H1 (cell line): ENCODE data around the gene TINAGL1. TPM values are rescaled to one million over a fixed set of nuclear protein-coding genes. Genes with fewer than 3 reads are reported as not detected.

Experiments
- CTCF ChIA-PET: fragments of 300-600 bp; sonication (Branson Sonifier 250); formaldehyde crosslinking; loops from one replicate; lab custom pipeline; 2021; ENCODE audit not compliant: partially characterized antibody; lab: Charles Lee
- POLR2A ChIA-PET: fragments of 300-600 bp; sonication (Branson Sonifier 250); formaldehyde crosslinking; loops from one replicate; lab custom pipeline; 2021; ENCODE audit warnings: inconsistent platforms; ENCODE audit not compliant: partially characterized antibody; lab: Charles Lee
- DNase-seq, 2 experiments: peaks; one replicate each; pipeline versions ENCODE4 v3.0.0 to v3.0.0-alpha.2; 2010 to 2022; ENCODE audit warnings: low spot score in 2 of 2, low read depth in 1 of 2, mixed read lengths in 1 of 2
- FAIRE-seq: peaks from 2 replicates; lab custom pipeline; 2011; peaks lifted over from hg19 to GRCh38; lab: Jason Lieb, UNC
- H2AFZ ChIP-seq: 2 replicates; pipeline ENCODE4 v1.8.1; 2012; ENCODE audit warnings: low read length, inconsistent platforms
- H2AK5ac ChIP-seq: 2 replicates; pipeline ENCODE4 v1.6.1; 2013; ENCODE audit warnings: low read depth, low read length
- H2BK120ac ChIP-seq: replicated peaks from 2 replicates; pipeline ENCODE3; 2013; ENCODE audit warnings: low read depth, low read length, inconsistent platforms
- H2BK12ac ChIP-seq: 2 replicates; pipeline ENCODE4 v1.6.1; 2013; ENCODE audit warnings: low read depth, low read length
- H2BK15ac ChIP-seq: 2 replicates; pipeline ENCODE4 v1.6.1; 2013; ENCODE audit warnings: low read length
- H2BK20ac ChIP-seq: 2 replicates; pipeline ENCODE4 v1.6.1; 2013; ENCODE audit warnings: low read length
- H2BK5ac ChIP-seq: 2 replicates; pipeline ENCODE4 v1.6.1; 2013; ENCODE audit warnings: low read depth, low read length
- H3K14ac ChIP-seq: 2 replicates; pipeline ENCODE4 v1.6.1; 2013; ENCODE audit warnings: inconsistent platforms; ENCODE audit not compliant: insufficient read length
- H3K18ac ChIP-seq: 2 replicates; pipeline ENCODE4 v1.6.1; 2013; ENCODE audit warnings: low read length; ENCODE audit errors: extremely low read depth
- H3K23ac ChIP-seq: 2 replicates; pipeline ENCODE4 v1.6.1; 2013; ENCODE audit warnings: inconsistent platforms; ENCODE audit not compliant: insufficient read length
- H3K23me2 ChIP-seq: 2 replicates; pipeline ENCODE4 v1.6.1; 2013; ENCODE audit warnings: low read depth, low read length
- H3K27ac ChIP-seq: 2 replicates; pipeline ENCODE4 v1.6.1; 2011; ENCODE audit warnings: low read depth, low read length, inconsistent platforms
- H3K27me3 ChIP-seq, 4 experiments: replicated peaks in 1 of 4; 1 replicate in 1 of 4; 2 replicates in 3 of 4; pipeline versions ENCODE4 v1.6.1 to v1.8.1; 2011 to 2013; ENCODE audit warnings: low read length in 3 of 4, mild to moderate bottlenecking in 3 of 4, inconsistent platforms in 2 of 4, mixed read lengths in 2 of 4, moderate library complexity in 1 of 4; ENCODE audit not compliant: control insufficient read depth in 3 of 4, insufficient read depth in 3 of 4; ENCODE audit errors: extremely low read depth in 1 of 4
- H3K36me3 ChIP-seq, 4 experiments: 2 replicates each; pipeline versions ENCODE4 v1.6.1 to v1.8.1; 2011 to 2013; ENCODE audit warnings: mild to moderate bottlenecking in 4 of 4, low read length in 3 of 4, moderate library complexity in 2 of 4, control low read depth in 1 of 4, inconsistent platforms in 1 of 4; ENCODE audit not compliant: insufficient read depth in 4 of 4, control insufficient read depth in 2 of 4
- H3K4ac ChIP-seq: replicated peaks from 2 replicates; pipeline ENCODE3; 2013; ENCODE audit warnings: low read length, low read depth, mixed read lengths, inconsistent platforms; ENCODE audit not compliant: insufficient read length
- H3K4me1 ChIP-seq, 4 experiments: replicated peaks in 1 of 4; 1 replicate in 1 of 4; 2 replicates in 3 of 4; pipeline versions ENCODE4 v1.6.1 to v1.8.1; 2011 to 2013; ENCODE audit warnings: low read length in 3 of 4, inconsistent platforms in 2 of 4, mixed read lengths in 1 of 4; ENCODE audit not compliant: insufficient read depth in 4 of 4, control insufficient read depth in 3 of 4
- H3K4me2 ChIP-seq, 2 experiments: 2 replicates each; pipeline versions ENCODE4 v1.6.1 to v1.8.1; 2011 to 2013; ENCODE audit warnings: low read depth in 2 of 2, low read length in 2 of 2, control low read depth in 1 of 2, inconsistent platforms in 1 of 2, mild to moderate bottlenecking in 1 of 2; ENCODE audit not compliant: insufficient read depth in 1 of 2
- H3K4me3 ChIP-seq, 4 experiments: fragments of 200-600, 300-600 bp in 1 of 4; sonication (generic), shearing (Covaris generic), sonication (Bioruptor Twin) in 1 of 4; 2 replicates each; pipeline versions ENCODE4 v1.5.1 to v1.8.1; 2011 to 2016; ENCODE audit warnings: low read length in 4 of 4, low read depth in 3 of 4, control low read depth in 2 of 4, inconsistent platforms in 2 of 4, mild to moderate bottlenecking in 2 of 4, mixed read lengths in 1 of 4, moderate library complexity in 1 of 4; ENCODE audit not compliant: insufficient read depth in 2 of 4; ENCODE audit errors: extremely low read depth in 1 of 4
- H3K56ac ChIP-seq: replicated peaks from 2 replicates; pipeline ENCODE3; 2013; ENCODE audit warnings: low read depth, mild to moderate bottlenecking, mixed read lengths, low read length, inconsistent platforms; ENCODE audit not compliant: insufficient read length
- H3K79me1 ChIP-seq: 2 replicates; pipeline ENCODE4 v1.6.1; 2013; ENCODE audit warnings: low read depth, low read length, control low read depth
- H3K79me2 ChIP-seq, 2 experiments: 2 replicates each; pipeline versions ENCODE4 v1.6.1 to v1.8.1; 2012 to 2013; ENCODE audit warnings: low read length in 2 of 2, mild to moderate bottlenecking in 2 of 2, inconsistent platforms in 1 of 2; ENCODE audit not compliant: insufficient read depth in 2 of 2, control insufficient read depth in 1 of 2
- H3K9ac ChIP-seq, 4 experiments: replicated peaks in 1 of 4; 1 replicate in 1 of 4; 2 replicates in 3 of 4; pipeline versions ENCODE4 v1.6.1 to v1.8.1; 2011 to 2013; ENCODE audit warnings: low read depth in 3 of 4, low read length in 3 of 4, control low read depth in 2 of 4, mild to moderate bottlenecking in 2 of 4, moderate library complexity in 2 of 4, inconsistent platforms in 1 of 4; ENCODE audit errors: extremely low read depth in 1 of 4
- H3K9me3 ChIP-seq, 2 experiments: 2 replicates each; pipeline versions ENCODE4 v1.6.1 to v1.8.1; 2012 to 2013; ENCODE audit warnings: mild to moderate bottlenecking in 2 of 2, moderate library complexity in 2 of 2, control low read depth in 1 of 2, inconsistent platforms in 1 of 2, low read depth in 1 of 2, low read length in 1 of 2, mixed read lengths in 1 of 2; ENCODE audit not compliant: insufficient read depth in 2 of 2
- H4K20me1 ChIP-seq, 2 experiments: replicated peaks in 1 of 2; 2 replicates each; pipeline versions ENCODE3 to v1.8.1; 2011 to 2013; ENCODE audit warnings: inconsistent platforms in 2 of 2, low read length in 2 of 2, mild to moderate bottlenecking in 1 of 2; ENCODE audit not compliant: insufficient read depth in 2 of 2, control insufficient read depth in 1 of 2
- H4K5ac ChIP-seq: 2 replicates; pipeline ENCODE4 v1.6.1; 2013; ENCODE audit warnings: low read length, low read depth, mixed read lengths, inconsistent platforms; ENCODE audit not compliant: insufficient read length
- H4K8ac ChIP-seq: 2 replicates; pipeline ENCODE4 v1.8.0; 2013; ENCODE audit warnings: mild to moderate bottlenecking, moderate library complexity, low read length, inconsistent platforms; ENCODE audit not compliant: insufficient read depth; ENCODE audit errors: extremely low read depth
- H4K91ac ChIP-seq: replicated peaks from 2 replicates; pipeline ENCODE3; 2013; ENCODE audit warnings: low read length, mixed read lengths, inconsistent platforms; ENCODE audit not compliant: insufficient read length
- ATF3 ChIP-seq: IDR thresholded peaks from 2 replicates; pipeline ENCODE4 v1.6.1; 2011; ENCODE audit warnings: low read depth, mild to moderate bottlenecking, low read length; ENCODE audit not compliant: insufficient read depth
- CBX5 ChIP-seq: fragments of 300-800, 300-1000 bp; sonication (generic); IDR thresholded peaks from 2 replicates; pipeline ENCODE4 v1.7.1; 2016; ENCODE audit warnings: antibody characterized with exemption, low read length, low read depth
- WGBS, 2 experiments: shearing (Covaris generic) in 1 of 2; methylation state at CpG; one replicate each; pipeline versions ENCODE4 v1.1.6 to v1.1.7; 2013 to 2015; ENCODE audit warnings: low lambda C conversion rate in 2 of 2, mixed read lengths in 2 of 2, inconsistent platforms in 1 of 2, low coverage in 1 of 2, missing lambda C conversion rate in 1 of 2; ENCODE audit not compliant: insufficient replicate concordance in 2 of 2, insufficient coverage in 1 of 2, insufficient read length in 1 of 2; ENCODE audit errors: extremely low coverage in 1 of 2, missing lambda C conversion rate in 1 of 2; 5-methylcytosine and 5-hydroxymethylcytosine counted together
- polyA plus RNA-seq, 7 experiments: library from polyadenylated mRNA; depleted of rRNA in 3 of 7; stranded (reverse) in 5 of 7; unstranded in 2 of 7; fragments of >200 nt in 5 of 7; fragments of 200-250 nt in 2 of 7; gene quantifications; 1 replicate in 5 of 7; 2 replicates in 1 of 7; 4 replicates in 1 of 7; pipeline versions ENCODE4 v1.2.1 to v1.2.3, GENCODE V29; 2011 to 2013; ENCODE audit warnings: missing spikeins in 2 of 7, mixed read lengths in 2 of 7
- total RNA-seq: library from RNA; stranded (reverse); fragmentation: NEBNext Ultra II Directional; extraction: Animal tissue kit (Norgen Biotek cat#: 25700); gene quantifications from 2 replicates; pipeline ENCODE4 v1.2.1, GENCODE V29; 2021

The TINAGL1 gene
- total and polyA plus RNA-seq, 2 of the 8 experiments (the other 6 are each of a cell fraction or from before 2014, with no cell fraction given), result 11.2 to 21.7 TPM

- CTCF ChIA-PET, result interaction anchor here (0.8 to 1.2 kb wide), 5 partner anchors 13 to 206 kb away, joined by 3 read pairs; no protein-coding TSS in a partner anchor
- TF ChIP-seq CBX5, result no peak
- TF ChIP-seq ATF3, result no peak
- TF ChIP-seq, all 59 proteins: peak for 0
- no peak for FAIRE-seq
These were observed 24.3 kb downstream of the TINAGL1 start for GRCh38 chr1:31600641-31601040.

More at GRCh38 chr1:31600641-31601040, 24.3 kb downstream of the TINAGL1 start:
- Histone ChIP-seq H2BK12ac (no peak overlapping the region), H3K4me3 (no peak overlapping the region), H3K56ac (no peak overlapping the region), H4K91ac (no peak overlapping the region), H2AK5ac (no peak overlapping the region), H3K27ac (no peak overlapping the region), H3K79me2 (no peaks in the 10 kb centered on the region), H3K27me3 (no peaks in the 10 kb centered on the region), H3K79me1 (no peaks in the 10 kb centered on the region), H2BK15ac (no peak overlapping the region), H4K5ac (no peak overlapping the region), H4K8ac (no peak overlapping the region), H3K23me2 (no peaks in the 10 kb centered on the region), H3K9ac (no peak overlapping the region), H2BK20ac (no peak overlapping the region), H3K4me1 (no peaks in the 10 kb centered on the region), H3K23ac (no peak overlapping the region), H3K4ac (no peak overlapping the region), H2BK5ac (no peak overlapping the region), H2BK120ac (no peak overlapping the region), H2AFZ (no peak overlapping the region), H3K36me3 (no peaks in the 10 kb centered on the region), H3K4me2 (no peak overlapping the region), H4K20me1 (no peaks in the 10 kb centered on the region), H3K9me3 (no peaks in the 10 kb centered on the region), H3K18ac (no peak overlapping the region), H3K14ac (no peak overlapping the region)
- no peak for DNase-seq
- WGBS, 2 experiments, result 97% methylated on average over 2 of the region's 2 CpGs; no CpG with 5 or more reads in 1 of the 2 experiments
- POLR2A ChIA-PET, result interaction anchor here (0.8 kb wide), 1 partner anchor 16 kb away, joined by 3 read pairs; no protein-coding TSS in a partner anchor
